Measurements from ENCODE around the gene BBS9. TPM values are rescaled to one million over a fixed set of nuclear protein-coding genes. Genes with fewer than 3 reads are reported as not detected.
"Not testable (repeated sequence)": the region's sequence is repeated elsewhere in the genome, so short reads cannot be mapped to it uniquely, and the experiment has no call there.

The BBS9 gene
- total RNA-seq, 2 donors from 2014 or later, result 14.2 to 23.6 TPM

DNA sequence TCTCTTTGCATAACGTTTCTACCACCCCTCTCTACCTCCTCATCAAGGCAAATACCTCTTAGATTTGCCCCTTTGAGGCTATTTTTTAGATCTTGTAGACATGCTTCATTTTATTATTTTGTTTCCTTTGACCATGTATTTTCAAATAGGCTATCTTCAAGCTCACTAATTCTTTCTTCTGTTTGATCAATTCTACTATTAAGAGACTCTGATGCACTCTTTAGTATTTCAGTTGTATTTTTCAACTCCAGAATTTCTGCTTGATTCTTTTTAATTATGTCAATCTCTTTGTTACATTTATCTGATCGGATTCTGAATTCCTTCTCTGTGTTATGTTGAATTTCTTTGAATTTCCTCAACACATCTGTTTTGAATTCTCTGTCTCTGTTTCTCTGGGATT, 82.8 kb downstream of the BBS9 start:
- TF ChIP-seq, protein P1, sequence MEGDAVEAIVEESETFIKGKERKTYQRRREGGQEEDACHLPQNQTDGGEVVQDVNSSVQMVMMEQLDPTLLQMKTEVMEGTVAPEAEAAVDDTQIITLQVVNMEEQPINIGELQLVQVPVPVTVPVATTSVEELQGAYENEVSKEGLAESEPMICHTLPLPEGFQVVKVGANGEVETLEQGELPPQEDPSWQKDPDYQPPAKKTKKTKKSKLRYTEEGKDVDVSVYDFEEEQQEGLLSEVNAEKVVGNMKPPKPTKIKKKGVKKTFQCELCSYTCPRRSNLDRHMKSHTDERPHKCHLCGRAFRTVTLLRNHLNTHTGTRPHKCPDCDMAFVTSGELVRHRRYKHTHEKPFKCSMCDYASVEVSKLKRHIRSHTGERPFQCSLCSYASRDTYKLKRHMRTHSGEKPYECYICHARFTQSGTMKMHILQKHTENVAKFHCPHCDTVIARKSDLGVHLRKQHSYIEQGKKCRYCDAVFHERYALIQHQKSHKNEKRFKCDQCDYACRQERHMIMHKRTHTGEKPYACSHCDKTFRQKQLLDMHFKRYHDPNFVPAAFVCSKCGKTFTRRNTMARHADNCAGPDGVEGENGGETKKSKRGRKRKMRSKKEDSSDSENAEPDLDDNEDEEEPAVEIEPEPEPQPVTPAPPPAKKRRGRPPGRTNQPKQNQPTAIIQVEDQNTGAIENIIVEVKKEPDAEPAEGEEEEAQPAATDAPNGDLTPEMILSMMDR (IDR thresholded peaks at IDR 0.05), result no peak
- TF ChIP-seq POLR2A (IDR thresholded peaks at IDR 0.05), result no peak
- Histone ChIP-seq H3K4me3 (no peak overlapping the region), H3K27me3 (no peaks in the 10 kb centered on the region), H3K36me3 (replicated peaks in 1 of 2; ENCODE audit: insufficient read depth in 1 of 2, low read depth in 2 of 2) (no peaks in the 10 kb centered on the region), H3K9me3 (peaks cover 0 to 16% (median 0%) of the 10 kb centered on the region in 3 donors), H3K4me1 (no peaks in the 10 kb centered on the region), H3K27ac (no peak overlapping the region)
- WGBS, 2 donors, result 78 to 85% methylated on average over 2 of the region's 2 CpGs
- intact Hi-C loops (cut with DNase I), result no loop called here
- ATAC-seq (no peak), DNase-seq (no peak)

DNA sequence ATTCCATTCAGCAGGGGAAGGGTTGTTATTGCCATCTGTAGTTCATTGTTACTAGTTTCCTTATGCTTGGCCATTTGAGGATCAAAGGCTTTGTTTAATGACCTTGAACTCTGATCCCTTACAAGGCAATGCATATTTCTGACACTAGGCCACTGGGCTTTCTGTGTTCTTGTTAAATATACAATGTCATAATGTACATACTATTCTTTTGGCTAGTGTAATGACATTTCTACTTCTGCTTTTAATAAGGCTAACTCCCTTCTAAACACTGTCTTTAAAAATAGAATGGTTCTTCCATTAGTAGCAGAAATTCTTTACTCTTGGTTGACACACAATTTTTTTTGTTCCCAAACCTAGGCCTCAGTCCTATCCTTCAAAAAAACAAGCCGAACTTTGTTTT, 86.6 kb downstream of the BBS9 start:
- no peak overlapping the region for H3K4me3 ChIP-seq
- H3K4me1 ChIP-seq, result no peaks in the 10 kb centered on the region
- intact Hi-C loops (cut with DNase I), result no loop called here
- H3K27me3 ChIP-seq, result no peaks in the 10 kb centered on the region
- ATAC-seq (no peak), DNase-seq (no peak)
- no peaks in the 10 kb centered on the region for H3K36me3 ChIP-seq (replicated peaks in 1 of 2; ENCODE audit: insufficient read depth in 1 of 2, low read depth in 2 of 2)
- no peak overlapping the region for H3K27ac ChIP-seq
- WGBS, 2 donors, result 89 to 90% methylated on average over 1 of the region's 1 CpG
- H3K9me3 ChIP-seq, result peaks cover 0 to 4% (median 0%) of the 10 kb centered on the region in 3 donors
- TF ChIP-seq, protein P1 (IDR thresholded peaks at IDR 0.05), result no peak
- TF ChIP-seq POLR2A (IDR thresholded peaks at IDR 0.05), result no peak

DNA sequence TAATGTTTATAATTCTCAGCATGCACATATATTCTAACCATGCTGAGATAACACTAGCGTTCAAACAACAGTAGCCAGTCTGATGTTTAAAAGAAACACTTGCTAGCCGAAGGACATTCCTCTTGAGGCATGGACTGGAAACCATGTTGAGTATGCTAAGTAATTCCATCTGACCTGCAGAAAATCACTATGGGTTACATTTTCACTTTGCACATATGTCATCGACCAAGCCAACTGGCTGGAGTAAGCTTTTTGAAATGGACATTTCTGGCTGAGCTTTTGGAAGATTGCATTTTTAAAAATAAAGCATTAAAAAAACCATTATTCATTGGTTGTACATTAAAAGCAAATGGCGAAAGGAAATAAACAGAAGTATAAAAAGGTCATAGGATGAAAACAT, 88.2 kb downstream of the BBS9 start:
- no peak for TF ChIP-seq POLR2A (IDR thresholded peaks at IDR 0.05)
- TF ChIP-seq, protein P1 (IDR thresholded peaks at IDR 0.05), result no peak
- H3K9me3 ChIP-seq, result no peaks in the 10 kb centered on the region
- no peaks in the 10 kb centered on the region for H3K27me3 ChIP-seq
- H3K36me3 ChIP-seq (replicated peaks in 1 of 2; ENCODE audit: insufficient read depth in 1 of 2, low read depth in 2 of 2), result no peaks in the 10 kb centered on the region
- 89 to 95% methylated on average over 4 of the region's 4 CpGs for WGBS, 2 donors
- no peak overlapping the region for H3K4me3 ChIP-seq
- no peak for ATAC-seq
- H3K27ac ChIP-seq, result no peak overlapping the region
- intact Hi-C loops (cut with DNase I), result no loop called here
- H3K4me1 ChIP-seq, result no peaks in the 10 kb centered on the region
- DNase-seq, result no peak

DNA sequence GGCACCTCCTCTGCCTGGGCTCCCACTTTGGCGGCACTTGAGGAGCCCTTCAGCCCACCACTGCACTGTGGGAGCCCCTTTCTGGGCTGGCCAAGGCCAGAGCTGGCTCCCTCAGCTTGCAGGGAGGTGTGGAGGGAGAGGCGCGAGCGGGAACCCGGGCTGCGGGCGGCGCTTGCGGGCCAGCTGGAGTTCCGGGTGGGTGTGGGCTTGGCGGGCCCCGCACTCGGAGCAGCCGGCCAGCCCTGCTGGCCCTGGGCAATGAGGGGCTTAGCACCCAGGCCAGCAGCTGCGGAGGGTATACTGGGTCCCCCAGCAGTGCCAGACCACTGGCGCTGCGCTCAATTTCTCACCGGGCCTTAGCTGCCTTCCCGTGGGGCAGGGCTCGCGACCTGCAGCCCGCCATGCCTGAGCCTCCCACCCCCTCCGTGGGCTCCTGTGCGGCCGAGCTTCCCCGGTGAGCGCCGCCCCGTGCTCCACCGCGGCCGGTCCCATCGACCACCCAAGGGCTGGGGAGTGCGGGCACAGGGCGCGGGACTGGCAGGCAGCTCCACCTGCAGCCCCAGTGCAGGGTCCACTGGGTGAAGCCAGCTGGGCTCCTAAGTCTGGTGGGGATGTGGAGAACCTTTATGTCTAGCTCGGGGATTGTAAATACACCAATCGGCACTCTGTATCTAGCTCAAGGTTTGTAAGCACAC, 89.6 kb downstream of the BBS9 start:
- intact Hi-C loops (cut with DNase I); ATAC-seq; DNase-seq; H3K4me1 ChIP-seq; H3K27ac ChIP-seq; H3K27me3 ChIP-seq; H3K9me3 ChIP-seq; H3K36me3 ChIP-seq (replicated peaks in 1 of 2; ENCODE audit: insufficient read depth in 1 of 2, low read depth in 2 of 2); H3K4me3 ChIP-seq: not testable (repeated sequence)
- WGBS, 2 donors, result 93 to 100% methylated on average over 5 to 26 of the region's 38 CpGs

DNA sequence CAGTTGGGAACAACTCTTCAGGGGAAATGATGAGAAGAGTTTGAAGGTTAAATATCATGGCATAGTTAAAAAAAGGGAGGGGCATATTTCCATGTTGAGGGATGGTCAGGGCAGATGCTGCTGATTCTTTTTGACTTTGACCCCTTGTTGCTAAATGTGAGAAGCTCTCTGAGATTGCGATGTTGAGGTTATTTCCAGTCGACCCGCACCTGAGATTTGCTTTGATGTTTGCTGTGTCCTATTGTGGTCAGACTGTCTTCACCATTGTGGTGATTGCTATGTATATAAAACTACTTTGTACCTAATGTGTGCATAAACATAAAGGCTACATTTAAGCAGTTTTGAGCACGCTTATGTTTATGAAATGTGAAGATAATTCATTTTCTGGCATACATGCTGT, 90.9 kb downstream of the BBS9 start:
- Histone ChIP-seq H3K4me3 (no peak overlapping the region), H3K9me3 (no peaks in the 10 kb centered on the region), H3K4me1 (no peaks in the 10 kb centered on the region), H3K36me3 (replicated peaks in 1 of 2; ENCODE audit: insufficient read depth in 1 of 2, low read depth in 2 of 2) (no peaks in the 10 kb centered on the region), H3K27ac (no peak overlapping the region), H3K27me3 (no peaks in the 10 kb centered on the region)
- ATAC-seq (no peak), DNase-seq (no peak)
- no peak for TF ChIP-seq POLR2A (IDR thresholded peaks at IDR 0.05)
- TF ChIP-seq, protein P1 (IDR thresholded peaks at IDR 0.05), result no peak
- WGBS, 2 donors, result 89 to 94% methylated on average over 4 of the region's 4 CpGs
- intact Hi-C loops (cut with DNase I), result no loop called here
